GM20000 (cell line): Measurements from ENCODE around the gene SLC29A2.

Source experiments
- DNase-seq: peaks from one replicate; pipeline ENCODE4 v3.0.0; 2012; ENCODE audit warnings: low spot score
- TF ChIP-seq, protein P1 (sequence below): IDR thresholded peaks from 2 replicates; pipeline ENCODE4 v1.5.1; 2012; ENCODE audit warnings: mild to moderate bottlenecking, control low read depth; ENCODE audit errors: extremely low read depth, missing control alignments

The SLC29A2 gene

DNA sequence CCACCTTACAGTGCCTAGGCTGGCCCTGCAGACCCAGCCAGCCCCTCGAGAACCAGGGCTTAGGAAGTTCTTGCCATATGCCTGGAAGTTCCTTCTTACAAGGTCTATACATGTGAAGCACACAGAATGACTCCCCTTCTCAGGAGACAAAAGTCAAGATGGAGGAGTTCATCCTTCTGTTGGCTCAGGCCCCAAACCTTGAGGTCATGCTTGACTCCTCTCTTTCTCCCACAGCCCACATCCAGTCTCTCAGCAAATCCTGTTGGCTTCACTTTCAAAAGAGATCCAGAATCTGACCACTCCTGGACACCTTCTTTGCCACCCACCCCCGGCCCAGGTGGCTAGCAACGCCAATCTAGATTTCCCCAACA, 53.0 kb downstream of the SLC29A2 start:
- TF ChIP-seq, protein P1, sequence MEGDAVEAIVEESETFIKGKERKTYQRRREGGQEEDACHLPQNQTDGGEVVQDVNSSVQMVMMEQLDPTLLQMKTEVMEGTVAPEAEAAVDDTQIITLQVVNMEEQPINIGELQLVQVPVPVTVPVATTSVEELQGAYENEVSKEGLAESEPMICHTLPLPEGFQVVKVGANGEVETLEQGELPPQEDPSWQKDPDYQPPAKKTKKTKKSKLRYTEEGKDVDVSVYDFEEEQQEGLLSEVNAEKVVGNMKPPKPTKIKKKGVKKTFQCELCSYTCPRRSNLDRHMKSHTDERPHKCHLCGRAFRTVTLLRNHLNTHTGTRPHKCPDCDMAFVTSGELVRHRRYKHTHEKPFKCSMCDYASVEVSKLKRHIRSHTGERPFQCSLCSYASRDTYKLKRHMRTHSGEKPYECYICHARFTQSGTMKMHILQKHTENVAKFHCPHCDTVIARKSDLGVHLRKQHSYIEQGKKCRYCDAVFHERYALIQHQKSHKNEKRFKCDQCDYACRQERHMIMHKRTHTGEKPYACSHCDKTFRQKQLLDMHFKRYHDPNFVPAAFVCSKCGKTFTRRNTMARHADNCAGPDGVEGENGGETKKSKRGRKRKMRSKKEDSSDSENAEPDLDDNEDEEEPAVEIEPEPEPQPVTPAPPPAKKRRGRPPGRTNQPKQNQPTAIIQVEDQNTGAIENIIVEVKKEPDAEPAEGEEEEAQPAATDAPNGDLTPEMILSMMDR = no peak

DNA sequence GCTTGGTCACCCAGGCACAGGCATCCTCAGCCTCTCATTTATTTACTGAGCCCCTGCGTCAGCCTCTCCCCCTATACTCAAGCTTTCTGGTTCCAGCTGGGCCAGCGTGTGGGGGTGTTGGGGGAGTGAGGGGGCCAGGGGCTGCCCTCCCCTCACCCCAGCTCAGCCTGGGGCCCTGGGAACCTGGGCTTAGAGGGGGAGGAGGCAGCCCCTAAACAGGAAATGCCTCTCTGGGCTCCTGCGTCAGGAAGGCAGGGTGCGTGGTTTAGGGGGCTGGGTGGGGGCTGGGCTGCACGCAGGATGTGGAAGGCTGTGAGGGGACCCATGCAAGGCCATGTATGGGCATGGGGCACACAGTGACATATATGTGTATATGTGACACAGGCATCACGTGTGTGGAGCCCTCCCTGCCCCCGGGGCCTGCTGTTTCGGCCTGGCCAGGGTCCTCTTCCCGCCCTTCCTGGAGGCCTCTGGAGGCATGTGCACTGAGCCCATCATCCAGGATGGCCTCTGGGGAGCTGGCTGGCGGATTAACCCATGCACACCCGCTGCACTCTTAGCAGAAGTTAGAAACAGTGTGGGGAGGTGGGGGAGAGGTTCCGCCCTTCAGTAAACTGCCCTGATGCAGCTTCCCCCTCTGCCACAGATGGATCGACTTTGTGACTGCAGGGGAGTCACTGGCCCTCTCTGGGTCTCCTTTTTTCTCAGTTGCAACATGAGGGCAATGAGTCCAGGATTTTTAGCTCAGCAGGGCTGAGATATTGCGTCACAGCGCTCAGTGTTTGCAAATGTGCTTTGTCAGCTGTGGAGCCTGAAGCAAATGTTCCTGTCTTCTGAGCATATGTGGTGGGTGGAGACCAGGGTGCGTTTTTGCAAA, 53.6 kb downstream of the SLC29A2 start:
- TF ChIP-seq, protein P1 = no peak
- DNase-seq = no peak

More for the DNA sequence above, 53.0 kb downstream of the SLC29A2 start:
- DNase-seq = no peak

DNA sequence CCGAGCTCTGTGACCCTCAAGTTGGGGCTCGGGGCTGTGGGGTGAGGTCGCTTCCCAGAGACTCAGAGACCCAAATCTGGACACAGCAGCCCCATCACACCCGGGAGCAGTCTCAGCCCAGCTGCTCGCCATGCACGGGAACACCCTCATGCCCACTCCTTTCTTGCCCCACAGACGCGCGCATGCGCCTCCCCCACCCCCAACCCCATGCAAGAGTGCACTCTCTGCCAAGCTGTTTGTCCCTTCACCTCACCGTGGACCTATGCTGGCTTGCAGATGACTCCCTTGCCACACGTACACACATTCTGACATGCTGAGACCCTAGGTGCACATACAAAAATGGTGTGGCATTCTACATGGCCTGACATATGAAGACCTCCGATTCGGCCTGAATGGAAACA, 54.2 kb downstream of the SLC29A2 start:
- TF ChIP-seq, protein P1 = no peak
- DNase-seq = no peak

GRCh38 chr11:66316849-66317251, 54.7 kb downstream of the SLC29A2 start, which contains the start of gene CD248:
Gene CD248 (minus strand): TSS chr11:66317044. CDS start chr11:66317027, 17 bp downstream.
- TF ChIP-seq, protein P1 = no peak
- no peak for DNase-seq

GRCh38 chr11:66315921-66316811, 55.4 kb downstream of the SLC29A2 start:
- no peak for DNase-seq
- TF ChIP-seq, protein P1 = no peak

DNA sequence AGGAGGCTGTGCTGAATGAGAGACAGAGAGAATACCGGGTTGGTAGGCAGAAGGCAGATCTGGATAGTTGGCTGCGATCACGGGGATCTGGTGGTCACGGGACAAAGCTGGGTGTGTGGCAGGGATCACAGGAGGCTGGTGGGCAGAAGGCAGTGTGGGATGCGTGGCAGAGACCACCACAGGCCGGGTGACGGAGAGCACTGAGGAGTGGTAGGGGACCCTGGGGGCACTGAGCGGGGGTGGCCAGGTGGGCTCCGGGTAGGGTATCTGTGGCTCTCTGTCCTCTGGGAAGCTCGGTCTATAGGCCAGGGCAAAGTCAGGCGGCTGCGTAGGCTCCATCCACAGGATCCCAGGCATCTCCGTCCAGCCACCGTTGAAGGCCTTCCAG, 56.1 kb downstream of the SLC29A2 start:
- TF ChIP-seq, protein P1 = no peak
- DNase-seq = no peak
